HEK293 (cell line): ENCODE measurements around the gene ARHGAP26.

Source experiments
- EGR2 ChIP-seq: fragments of 450-650 bp; formaldehyde crosslinking; IDR thresholded peaks from 2 replicates; pipeline ENCODE4 v1.5.1; 2016; ENCODE audit warnings: low read depth, missing biosample characterization, missing genetic modification characterization
- GLIS2 ChIP-seq: fragments of 450-650 bp; formaldehyde crosslinking; IDR thresholded peaks from 2 replicates; pipeline ENCODE4 v1.5.1; 2016; ENCODE audit warnings: missing biosample characterization, missing genetic modification characterization
- HOXC10 ChIP-seq: sonication (generic); formaldehyde crosslinking; IDR thresholded peaks from 2 replicates; pipeline ENCODE4 v1.8.1; 2023; ENCODE audit warnings: mild to moderate bottlenecking, missing genetic modification reagents
- MEIS1 ChIP-seq: sonication (generic); formaldehyde crosslinking; IDR thresholded peaks from 2 replicates; pipeline ENCODE4 v1.8.1; 2022; ENCODE audit warnings: missing genetic modification reagents, mild to moderate bottlenecking, borderline replicate concordance
- OSR2 ChIP-seq: fragments of 450-650 bp; formaldehyde crosslinking; IDR thresholded peaks from 2 replicates; pipeline ENCODE4 v1.5.1; 2016; ENCODE audit warnings: missing biosample characterization, missing genetic modification characterization
- SALL2 ChIP-seq: fragments of 450-650 bp; formaldehyde crosslinking; IDR thresholded peaks from 2 replicates; pipeline ENCODE4 v1.5.0; 2017; ENCODE audit warnings: missing biosample characterization, mild to moderate bottlenecking, missing genetic modification characterization, borderline replicate concordance
- SP7 ChIP-seq: fragments of 450-650 bp; formaldehyde crosslinking; IDR thresholded peaks from 2 replicates; pipeline ENCODE4 v1.5.1; 2016; ENCODE audit warnings: missing biosample characterization, missing genetic modification characterization
- WT1 ChIP-seq: fragments of 450-650 bp; formaldehyde crosslinking; IDR thresholded peaks from 2 replicates; pipeline ENCODE4 v1.5.1; 2016; ENCODE audit warnings: missing biosample characterization, missing genetic modification characterization
- ZBTB48 ChIP-seq: fragments of 450-650 bp; formaldehyde crosslinking; IDR thresholded peaks from 2 replicates; pipeline ENCODE4 v1.5.1; 2016; ENCODE audit warnings: missing biosample characterization, missing genetic modification characterization
- ZBTB8A ChIP-seq: fragments of 450-650 bp; formaldehyde crosslinking; IDR thresholded peaks from 2 replicates; pipeline ENCODE4 v1.5.1; 2016; ENCODE audit warnings: missing biosample characterization, missing genetic modification characterization
- ZNF112 ChIP-seq: fragments of 450-650 bp; formaldehyde crosslinking; IDR thresholded peaks from 2 replicates; pipeline ENCODE4 v1.5.0; 2017; ENCODE audit warnings: missing biosample characterization, missing genetic modification characterization
- ZNF292 ChIP-seq: fragments of 450-650 bp; formaldehyde crosslinking; IDR thresholded peaks from 2 replicates; pipeline ENCODE4 v1.5.1; 2016; ENCODE audit warnings: low read depth, missing biosample characterization, missing genetic modification characterization, borderline replicate concordance
- ZNF416 ChIP-seq: fragments of 450-650 bp; formaldehyde crosslinking; IDR thresholded peaks from 2 replicates; pipeline ENCODE4 v1.5.1; 2016; ENCODE audit warnings: missing biosample characterization, missing genetic modification characterization
- ZNF423 ChIP-seq: fragments of 450-650 bp; formaldehyde crosslinking; IDR thresholded peaks from 2 replicates; pipeline ENCODE4 v1.5.1; 2016; ENCODE audit warnings: missing biosample characterization, missing genetic modification characterization
- ZNF501 ChIP-seq: fragments of 450-650 bp; formaldehyde crosslinking; IDR thresholded peaks from 2 replicates; pipeline ENCODE4 v1.5.1; 2016; ENCODE audit warnings: missing biosample characterization, missing genetic modification characterization
- ZNF558 ChIP-seq: fragments of 450-650 bp; formaldehyde crosslinking; IDR thresholded peaks from 2 replicates; pipeline ENCODE4 v1.5.1; 2016; ENCODE audit warnings: missing biosample characterization, missing genetic modification characterization
- ZNF623 ChIP-seq: fragments of 450-650 bp; formaldehyde crosslinking; IDR thresholded peaks from 2 replicates; pipeline ENCODE4 v1.5.1; 2016; ENCODE audit warnings: missing biosample characterization, missing genetic modification characterization
- ZNF677 ChIP-seq: fragments of 450-650 bp; IDR thresholded peaks from 2 replicates; pipeline ENCODE4 v1.5.0; 2018; ENCODE audit warnings: missing biosample characterization, mild to moderate bottlenecking, missing genetic modification characterization, moderate library complexity
- TF ChIP-seq, protein P1 (sequence below): fragments of 450-650 bp; formaldehyde crosslinking; IDR thresholded peaks from 2 replicates; pipeline ENCODE4 v1.5.1; 2016; ENCODE audit warnings: missing biosample characterization, missing genetic modification characterization
- TF ChIP-seq, protein P2 (sequence below): fragments of 450-650 bp; formaldehyde crosslinking; IDR thresholded peaks from 2 replicates; pipeline ENCODE4 v1.5.1; 2017; ENCODE audit warnings: missing biosample characterization, missing genetic modification characterization
- TF ChIP-seq, protein P3 (sequence below): sonication (generic); formaldehyde crosslinking; IDR thresholded peaks from 2 replicates; pipeline ENCODE4 v1.8.1; 2022; ENCODE audit warnings: mild to moderate bottlenecking, moderate library complexity, missing genetic modification reagents
- TF ChIP-seq, protein P4 (sequence below): fragments of 450-650 bp; IDR thresholded peaks from 2 replicates; pipeline ENCODE4 v1.5.1; 2018; ENCODE audit warnings: missing biosample characterization, mild to moderate bottlenecking, missing genetic modification characterization
- TF ChIP-seq, protein P5 (sequence below): fragments of 450-650 bp; formaldehyde crosslinking; IDR thresholded peaks from 2 replicates; pipeline ENCODE4 v1.5.1; 2016; ENCODE audit warnings: missing biosample characterization, missing genetic modification characterization

Gene ARHGAP26

DNA sequence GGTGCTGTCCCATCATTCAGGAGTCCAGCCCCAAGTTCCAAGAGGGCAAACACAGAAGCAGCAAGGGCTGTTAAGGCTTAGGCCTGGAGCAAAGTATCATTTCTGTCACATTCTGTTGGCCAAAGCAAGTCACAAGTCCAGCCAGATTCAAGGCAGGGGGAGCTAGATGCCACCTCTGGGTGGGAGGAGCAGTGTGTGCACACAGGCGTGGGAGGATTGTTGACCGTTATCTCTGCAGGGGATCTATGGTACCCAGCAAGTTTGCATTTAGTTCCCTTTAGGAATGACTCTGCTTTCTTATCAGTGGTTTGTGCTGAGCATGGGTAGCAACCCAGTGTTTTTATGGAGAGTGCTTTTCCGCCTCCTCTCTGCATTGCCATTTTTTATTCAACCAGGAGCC is 354.4 kb downstream of the ARHGAP26 start (continued):
- TF ChIP-seq, protein P1, sequence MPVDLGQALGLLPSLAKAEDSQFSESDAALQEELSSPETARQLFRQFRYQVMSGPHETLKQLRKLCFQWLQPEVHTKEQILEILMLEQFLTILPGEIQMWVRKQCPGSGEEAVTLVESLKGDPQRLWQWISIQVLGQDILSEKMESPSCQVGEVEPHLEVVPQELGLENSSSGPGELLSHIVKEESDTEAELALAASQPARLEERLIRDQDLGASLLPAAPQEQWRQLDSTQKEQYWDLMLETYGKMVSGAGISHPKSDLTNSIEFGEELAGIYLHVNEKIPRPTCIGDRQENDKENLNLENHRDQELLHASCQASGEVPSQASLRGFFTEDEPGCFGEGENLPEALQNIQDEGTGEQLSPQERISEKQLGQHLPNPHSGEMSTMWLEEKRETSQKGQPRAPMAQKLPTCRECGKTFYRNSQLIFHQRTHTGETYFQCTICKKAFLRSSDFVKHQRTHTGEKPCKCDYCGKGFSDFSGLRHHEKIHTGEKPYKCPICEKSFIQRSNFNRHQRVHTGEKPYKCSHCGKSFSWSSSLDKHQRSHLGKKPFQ: peak; percentile 42; the same call in 1 of the 2 replicates
- TF ChIP-seq ZNF623 (tag by site-specific recombination) (no peak), WT1 (tag by site-specific recombination) (peak; percentile 72), HOXC10 (no peak), ZNF677 (tag by site-specific recombination) (no peak), ZNF558 (no peak), ZNF501 (tag by site-specific recombination) (peak; percentile 43; the same call in 1 of the 2 replicates), ZBTB8A (tag by site-specific recombination) (peak; percentile 64; the same call in 1 of the 2 replicates), SALL2 (no peak), ZNF292 (tag by site-specific recombination) (no peak), SP7 (tag by site-specific recombination) (peak; percentile 90), ZNF423 (peak; percentile 92), ZNF112 (no peak), EGR2 (peak; percentile 94), MEIS1 (CRISPR knock-in tag) (no peak), ZNF416 (no peak), OSR2 (tag by site-specific recombination) (peak; percentile 72; the same call in 1 of the 2 replicates), ZBTB48 (tag by site-specific recombination) (peak; percentile 41; the same call in 1 of the 2 replicates), GLIS2 (tag by site-specific recombination) (no peak)
- TF ChIP-seq, protein P2, sequence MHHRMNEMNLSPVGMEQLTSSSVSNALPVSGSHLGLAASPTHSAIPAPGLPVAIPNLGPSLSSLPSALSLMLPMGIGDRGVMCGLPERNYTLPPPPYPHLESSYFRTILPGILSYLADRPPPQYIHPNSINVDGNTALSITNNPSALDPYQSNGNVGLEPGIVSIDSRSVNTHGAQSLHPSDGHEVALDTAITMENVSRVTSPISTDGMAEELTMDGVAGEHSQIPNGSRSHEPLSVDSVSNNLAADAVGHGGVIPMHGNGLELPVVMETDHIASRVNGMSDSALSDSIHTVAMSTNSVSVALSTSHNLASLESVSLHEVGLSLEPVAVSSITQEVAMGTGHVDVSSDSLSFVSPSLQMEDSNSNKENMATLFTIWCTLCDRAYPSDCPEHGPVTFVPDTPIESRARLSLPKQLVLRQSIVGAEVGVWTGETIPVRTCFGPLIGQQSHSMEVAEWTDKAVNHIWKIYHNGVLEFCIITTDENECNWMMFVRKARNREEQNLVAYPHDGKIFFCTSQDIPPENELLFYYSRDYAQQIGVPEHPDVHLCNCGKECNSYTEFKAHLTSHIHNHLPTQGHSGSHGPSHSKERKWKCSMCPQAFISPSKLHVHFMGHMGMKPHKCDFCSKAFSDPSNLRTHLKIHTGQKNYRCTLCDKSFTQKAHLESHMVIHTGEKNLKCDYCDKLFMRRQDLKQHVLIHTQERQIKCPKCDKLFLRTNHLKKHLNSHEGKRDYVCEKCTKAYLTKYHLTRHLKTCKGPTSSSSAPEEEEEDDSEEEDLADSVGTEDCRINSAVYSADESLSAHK (tag by site-specific recombination): peak; percentile 29; the same call in 1 of the 2 replicates
- TF ChIP-seq, protein P3, sequence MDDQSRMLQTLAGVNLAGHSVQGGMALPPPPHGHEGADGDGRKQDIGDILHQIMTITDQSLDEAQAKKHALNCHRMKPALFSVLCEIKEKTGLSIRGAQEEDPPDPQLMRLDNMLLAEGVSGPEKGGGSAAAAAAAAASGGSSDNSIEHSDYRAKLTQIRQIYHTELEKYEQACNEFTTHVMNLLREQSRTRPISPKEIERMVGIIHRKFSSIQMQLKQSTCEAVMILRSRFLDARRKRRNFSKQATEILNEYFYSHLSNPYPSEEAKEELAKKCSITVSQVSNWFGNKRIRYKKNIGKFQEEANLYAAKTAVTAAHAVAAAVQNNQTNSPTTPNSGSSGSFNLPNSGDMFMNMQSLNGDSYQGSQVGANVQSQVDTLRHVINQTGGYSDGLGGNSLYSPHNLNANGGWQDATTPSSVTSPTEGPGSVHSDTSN: 0 out of 2 replicates have a peak, but pooled peaks have one; percentile 22
- TF ChIP-seq, protein P4, sequence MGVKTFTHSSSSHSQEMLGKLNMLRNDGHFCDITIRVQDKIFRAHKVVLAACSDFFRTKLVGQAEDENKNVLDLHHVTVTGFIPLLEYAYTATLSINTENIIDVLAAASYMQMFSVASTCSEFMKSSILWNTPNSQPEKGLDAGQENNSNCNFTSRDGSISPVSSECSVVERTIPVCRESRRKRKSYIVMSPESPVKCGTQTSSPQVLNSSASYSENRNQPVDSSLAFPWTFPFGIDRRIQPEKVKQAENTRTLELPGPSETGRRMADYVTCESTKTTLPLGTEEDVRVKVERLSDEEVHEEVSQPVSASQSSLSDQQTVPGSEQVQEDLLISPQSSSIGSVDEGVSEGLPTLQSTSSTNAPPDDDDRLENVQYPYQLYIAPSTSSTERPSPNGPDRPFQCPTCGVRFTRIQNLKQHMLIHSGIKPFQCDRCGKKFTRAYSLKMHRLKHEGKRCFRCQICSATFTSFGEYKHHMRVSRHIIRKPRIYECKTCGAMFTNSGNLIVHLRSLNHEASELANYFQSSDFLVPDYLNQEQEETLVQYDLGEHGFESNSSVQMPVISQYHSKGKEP (tag by site-specific recombination): peak; percentile 51; the same call in 1 of the 2 replicates
- TF ChIP-seq, protein P5, sequence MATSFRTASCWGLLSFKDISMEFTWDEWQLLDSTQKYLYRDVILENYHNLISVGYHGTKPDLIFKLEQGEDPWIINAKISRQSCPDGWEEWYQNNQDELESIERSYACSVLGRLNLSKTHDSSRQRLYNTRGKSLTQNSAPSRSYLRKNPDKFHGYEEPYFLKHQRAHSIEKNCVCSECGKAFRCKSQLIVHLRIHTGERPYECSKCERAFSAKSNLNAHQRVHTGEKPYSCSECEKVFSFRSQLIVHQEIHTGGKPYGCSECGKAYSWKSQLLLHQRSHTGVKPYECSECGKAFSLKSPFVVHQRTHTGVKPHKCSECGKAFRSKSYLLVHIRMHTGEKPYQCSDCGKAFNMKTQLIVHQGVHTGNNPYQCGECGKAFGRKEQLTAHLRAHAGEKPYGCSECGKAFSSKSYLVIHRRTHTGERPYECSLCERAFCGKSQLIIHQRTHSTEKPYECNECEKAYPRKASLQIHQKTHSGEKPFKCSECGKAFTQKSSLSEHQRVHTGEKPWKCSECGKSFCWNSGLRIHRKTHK (tag by site-specific recombination): no peak
